GM19455 (cell line): ENCODE results near the gene DPT.

Experiments used
- ATAC-seq: cut with Tn5 transposase; IDR thresholded peaks from one replicate; pipeline ENCODE4 v1.9.1; 2021; ENCODE audit not compliant: unreplicated experiment

The DPT gene

DNA sequence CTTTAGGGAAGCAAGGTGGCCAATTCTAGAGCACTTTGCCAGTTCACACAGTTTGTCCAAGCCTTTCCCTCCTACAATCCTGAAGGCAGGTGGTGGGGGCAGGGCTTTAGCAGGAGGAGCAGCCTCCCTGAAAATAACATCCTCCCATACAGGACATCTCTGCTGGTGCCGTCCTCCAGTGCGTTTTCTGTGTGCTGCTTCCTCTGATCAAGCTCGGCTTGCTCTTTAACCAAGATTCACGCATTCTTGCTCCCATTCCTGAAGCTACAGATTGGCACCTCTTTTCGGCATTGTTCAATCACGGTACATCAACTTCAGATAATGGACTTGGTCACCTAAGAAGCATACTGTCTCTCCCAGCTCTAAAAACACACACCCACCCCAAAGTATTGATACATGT lies 7.5 kb upstream of the DPT start:
- ATAC-seq, result no peak

DNA sequence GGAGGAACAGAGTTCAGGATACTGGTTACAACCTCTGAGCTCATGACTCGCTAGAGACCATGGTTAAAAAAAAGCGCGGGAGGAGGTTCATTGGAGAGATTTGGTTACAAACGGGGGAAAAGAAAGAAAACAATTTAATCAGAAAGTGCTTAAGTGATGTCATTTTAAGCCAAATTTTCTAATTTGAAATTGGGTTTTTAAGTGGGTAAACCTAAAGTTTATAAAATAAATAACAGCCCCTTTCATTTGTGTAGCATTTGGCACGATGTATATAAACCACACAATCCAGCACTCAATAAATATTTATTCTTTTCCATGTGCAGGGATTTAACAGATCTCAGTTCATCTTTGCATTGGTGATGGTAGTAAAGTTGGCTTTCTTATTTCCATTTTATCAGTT lies 7.0 kb upstream of the DPT start:
- ATAC-seq, result no peak

DNA sequence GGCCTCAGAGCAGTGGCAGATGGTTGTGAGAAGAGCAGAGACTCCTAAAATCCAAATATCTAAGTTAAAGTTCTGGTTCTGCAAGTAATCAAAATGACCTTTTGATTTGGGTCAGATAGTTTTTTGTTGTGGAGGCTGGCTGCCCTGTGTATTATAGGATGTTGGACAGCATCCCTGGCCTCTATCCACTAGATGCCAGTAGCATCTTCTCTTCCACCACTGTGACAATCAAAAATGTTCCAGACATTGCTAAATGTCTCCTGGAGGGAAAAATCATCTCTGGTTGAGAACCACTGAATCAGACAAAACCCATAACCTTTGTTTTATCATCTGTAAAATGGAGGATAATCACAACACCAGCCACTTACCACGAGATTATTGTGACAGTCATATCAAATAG lies 5.9 kb upstream of the DPT start:
- ATAC-seq, result no peak

DNA sequence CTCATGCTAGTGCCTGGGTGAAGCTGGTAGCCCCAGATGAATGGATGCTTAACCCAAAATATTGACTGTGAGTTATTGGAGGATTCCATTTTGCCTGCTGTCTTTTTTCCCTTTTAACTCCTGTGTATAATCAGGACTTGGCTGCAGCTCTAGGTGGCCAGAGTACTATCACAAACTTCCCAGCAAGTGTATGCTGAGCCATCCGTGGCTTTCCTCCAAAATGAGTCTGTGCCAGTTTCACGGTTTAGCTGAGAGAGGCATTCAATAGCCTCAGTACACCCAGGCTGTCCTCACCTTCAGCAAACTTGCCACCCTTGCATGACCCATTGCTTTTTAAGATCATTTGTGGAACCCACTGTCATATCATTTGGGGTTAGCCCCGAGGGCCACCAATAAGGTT lies 5.3 kb upstream of the DPT start:
- no peak for ATAC-seq

DNA sequence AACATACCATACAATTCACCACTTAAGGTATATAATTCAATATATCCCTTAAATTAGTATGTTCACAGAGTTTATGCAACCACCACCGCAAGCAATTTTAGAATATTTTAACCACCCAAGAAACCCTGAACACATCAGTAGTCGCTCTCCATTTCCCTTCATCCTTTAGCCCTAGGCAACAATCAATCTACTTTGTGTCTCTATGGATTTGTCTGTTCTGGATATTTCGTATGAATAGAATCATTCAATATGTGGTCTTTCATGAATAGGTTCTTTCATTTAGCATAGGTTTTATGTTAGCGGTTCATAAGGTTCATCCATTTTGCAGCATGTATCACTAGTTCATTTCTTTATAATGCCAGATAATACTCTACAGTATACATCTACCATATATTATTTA lies 4.2 kb upstream of the DPT start:
- ATAC-seq, result no peak

DNA sequence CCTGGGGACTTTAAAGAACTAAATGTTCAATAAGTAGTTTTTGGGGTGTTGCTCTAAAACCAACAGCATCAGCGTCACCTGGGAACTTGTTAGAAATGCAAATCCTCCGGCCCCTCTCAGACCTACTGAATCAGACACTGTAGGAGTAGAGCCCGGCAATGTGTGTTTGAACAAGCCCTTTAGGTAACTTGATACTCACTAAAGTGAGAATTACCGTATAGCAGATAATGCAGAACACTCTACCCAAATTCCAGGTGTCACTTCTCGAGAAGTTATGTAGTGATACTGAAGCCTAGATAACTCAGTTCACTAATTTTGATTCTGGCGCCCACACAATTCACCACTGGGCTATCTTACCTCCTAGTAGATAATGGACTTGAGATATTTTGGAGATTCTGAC lies 3.7 kb upstream of the DPT start:
- ATAC-seq, result no peak

DNA sequence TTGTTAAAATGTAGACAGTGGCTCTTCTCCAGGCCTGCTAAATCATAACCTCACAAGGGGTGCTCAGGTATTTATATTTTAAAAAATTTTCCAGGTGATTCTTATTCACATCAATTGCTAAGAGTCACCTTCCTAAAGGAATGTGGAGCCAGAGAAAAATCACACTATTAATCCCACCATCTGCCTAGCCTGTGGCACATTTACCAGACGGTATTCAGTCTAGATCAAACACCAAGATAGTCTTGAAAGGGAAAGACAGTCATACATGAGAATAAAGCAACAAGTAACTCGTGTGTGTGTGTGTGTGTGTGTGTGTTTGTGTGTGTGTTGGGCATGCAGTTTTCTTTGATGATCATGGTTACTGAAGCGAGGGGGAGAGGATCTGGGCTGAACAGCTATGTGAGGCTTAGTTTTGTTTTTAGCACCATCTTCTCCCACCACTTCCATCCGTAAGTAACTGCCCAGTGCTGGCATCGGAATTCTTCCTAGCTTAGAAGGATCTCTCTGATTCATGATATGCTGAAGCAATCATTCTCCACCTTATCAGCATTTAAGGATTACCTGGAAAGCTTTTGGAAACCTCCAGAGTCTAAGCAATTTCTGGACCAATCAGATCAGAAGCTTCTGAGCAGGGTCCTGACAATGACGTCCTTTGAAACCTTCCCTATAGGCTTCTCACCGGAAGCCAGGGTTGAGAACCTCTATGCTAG lies 2.4 kb upstream of the DPT start:
- ATAC-seq, result no peak

DNA sequence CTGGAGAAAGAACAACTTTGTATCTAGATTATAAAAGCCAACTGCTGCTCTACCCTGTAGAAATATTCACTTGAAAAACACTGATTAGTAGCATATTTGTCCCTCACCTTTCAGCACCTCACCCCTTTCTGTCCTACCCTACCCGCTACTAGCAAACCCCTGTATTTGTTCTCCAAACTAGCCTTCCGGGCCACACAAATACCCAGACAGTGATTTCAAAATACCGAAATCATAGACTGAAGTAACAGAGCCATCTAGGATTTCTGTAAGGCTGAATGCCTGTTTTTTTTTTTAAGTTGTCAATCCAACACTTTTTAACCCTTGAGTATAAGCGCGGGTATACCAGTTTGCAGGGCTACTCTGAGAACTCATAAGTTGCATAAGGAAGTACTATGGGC lies 398 bp upstream of the DPT start:
- no peak for ATAC-seq

DNA sequence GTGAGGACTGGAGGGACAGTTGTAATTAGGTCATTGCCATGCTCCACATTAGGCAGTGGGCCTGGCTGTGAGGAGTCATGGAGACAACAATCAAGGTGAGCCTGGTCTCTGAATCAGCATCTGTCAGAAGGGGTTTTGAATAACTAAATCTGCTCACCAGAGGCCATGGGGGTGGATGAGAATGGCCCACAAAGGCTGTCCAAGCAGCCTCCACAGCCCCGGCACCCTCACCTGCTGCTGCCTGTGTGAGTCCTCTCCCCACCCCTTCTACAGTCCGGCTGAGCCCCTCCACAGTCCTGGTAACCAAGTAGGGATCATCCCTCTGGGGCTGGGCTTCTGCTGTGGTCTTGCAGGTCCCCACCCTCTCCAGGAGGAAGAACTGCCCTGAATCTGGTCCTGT lies 2.3 kb downstream of the DPT start:
- no peak for ATAC-seq

DNA sequence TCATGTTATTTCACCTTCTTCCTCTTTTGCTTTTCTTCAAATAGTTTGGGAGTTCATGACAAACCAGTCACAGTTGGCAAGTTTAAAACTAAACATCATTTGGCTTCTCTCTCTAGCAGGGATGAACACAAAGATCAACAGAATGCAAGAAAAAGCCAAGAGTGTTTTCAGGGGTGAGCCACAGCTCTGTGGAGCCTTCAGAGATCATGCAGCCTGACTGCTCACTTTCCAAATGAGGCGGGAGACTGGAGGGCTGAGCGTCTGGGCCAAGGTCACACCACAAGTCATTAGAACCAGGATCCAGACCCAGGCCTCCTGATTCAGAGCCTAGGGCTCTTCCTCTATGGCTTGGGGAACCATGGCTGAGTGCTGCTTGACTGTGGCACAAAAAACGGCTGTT lies 2.7 kb downstream of the DPT start:
- no peak for ATAC-seq

DNA sequence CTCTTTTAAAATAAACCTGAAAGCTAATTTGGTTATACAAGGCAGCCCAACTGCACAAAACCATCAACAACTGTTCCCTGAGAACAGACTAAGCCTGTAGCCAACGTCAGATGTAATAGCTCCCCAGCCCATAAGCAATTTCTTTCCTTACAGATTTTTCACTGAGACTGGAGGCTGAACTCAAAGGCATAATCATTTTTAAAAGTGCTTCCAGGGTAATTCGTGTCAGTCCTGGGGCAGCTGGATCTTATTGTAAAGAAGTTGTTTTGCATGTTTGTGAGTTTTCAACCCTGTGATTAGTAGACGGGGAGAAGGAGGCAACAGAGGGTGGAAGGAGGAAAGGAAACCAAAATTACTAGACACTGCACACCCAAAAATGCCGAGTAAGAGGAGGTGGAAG lies 3.2 kb downstream of the DPT start:
- ATAC-seq, result no peak

DNA sequence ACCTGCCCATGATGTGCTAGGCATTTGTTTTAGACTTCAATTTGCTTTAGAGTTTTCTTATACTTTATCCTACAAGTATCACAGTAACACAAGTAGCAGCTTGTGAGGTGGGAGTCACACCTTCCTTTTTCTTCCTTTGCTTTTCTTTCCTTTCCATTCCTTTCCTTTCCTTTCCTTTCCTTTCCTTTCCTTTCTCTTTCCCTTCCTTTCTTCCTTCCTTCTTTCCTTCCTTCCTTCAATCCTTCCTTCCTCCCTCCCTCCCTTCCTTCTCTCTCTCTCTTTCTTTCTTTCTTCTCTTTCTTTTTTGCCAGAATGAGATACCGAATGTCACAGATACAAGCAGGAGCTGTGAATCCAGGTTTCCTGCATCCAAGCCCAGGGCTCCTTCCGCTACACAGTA lies 3.9 kb downstream of the DPT start:
- no peak for ATAC-seq

DNA sequence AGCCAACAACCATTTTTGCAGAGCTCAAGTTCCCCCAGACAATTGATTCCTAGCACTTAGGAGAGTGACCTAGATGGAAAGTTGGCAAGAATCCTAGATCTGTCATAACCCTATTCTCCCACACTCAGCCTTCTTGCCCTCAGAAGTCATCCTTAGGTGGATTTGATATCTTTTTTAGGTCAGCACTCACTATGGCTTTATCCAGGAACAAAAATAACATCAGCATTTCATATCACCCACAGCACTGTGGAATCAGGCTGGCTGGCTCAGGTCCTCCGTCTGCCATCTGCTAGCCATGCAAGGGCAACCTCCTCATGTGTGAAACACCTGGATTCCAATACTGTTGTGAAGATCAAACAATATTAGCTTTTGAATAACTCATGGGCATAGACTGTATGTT lies 6.0 kb downstream of the DPT start:
- no peak for ATAC-seq

DNA sequence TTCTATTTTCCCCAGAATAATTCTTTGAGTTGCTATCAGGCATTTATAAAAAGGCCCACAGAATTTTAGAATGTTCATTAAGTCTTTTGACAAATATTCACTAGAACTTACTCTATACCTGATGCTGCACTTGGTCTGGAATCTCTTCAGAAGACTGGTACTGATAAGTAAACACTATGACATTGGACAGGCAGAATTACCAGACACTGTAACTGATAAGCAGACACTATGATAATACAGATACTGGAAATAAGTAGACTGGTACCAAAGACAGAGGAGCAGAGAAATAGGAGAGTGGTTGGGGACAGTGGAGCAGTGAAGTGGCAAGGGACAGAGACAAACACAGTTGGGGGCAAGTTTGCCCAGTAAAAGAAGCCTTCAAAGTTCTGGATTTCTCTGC lies 8.2 kb downstream of the DPT start:
- ATAC-seq, result no peak

DNA sequence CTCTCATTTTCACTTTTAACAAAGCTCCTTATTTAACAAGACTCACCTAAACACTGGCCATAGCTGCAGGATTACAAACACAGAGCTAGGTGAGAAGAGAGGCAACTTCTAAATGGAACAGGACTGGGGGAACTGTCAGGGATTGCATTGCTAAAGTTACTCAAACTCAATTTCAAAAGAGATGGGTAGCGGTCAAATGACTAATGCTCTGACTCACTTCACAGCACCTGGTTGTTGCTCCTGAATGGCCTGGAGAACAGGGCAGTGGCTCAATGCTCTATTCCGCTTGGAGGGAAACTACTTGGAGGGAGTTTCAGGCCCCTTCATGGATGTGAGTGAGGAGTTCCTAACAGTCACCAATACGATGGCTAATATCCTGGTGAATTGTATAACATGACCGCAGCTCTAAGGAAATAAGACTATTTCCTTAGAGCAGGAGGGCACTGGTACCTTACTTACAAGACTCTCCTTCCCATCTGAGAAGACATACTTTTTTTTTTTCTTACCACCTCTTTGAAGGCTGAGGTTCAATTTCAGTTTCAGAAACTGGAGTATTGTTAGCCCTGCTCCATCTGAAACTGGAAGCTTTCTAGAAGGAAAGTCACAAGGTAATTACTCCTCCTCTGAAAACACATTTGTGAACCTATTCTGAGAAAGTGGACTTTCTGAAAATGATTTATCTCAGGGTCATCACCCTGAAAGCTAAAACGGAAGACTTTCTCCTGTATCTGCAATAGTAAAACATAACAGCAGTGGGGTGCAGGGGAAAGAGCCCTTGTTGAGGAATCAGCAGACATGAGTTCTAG lies 9.5 kb downstream of the DPT start:
- ATAC-seq, result peak; percentile 79

DNA sequence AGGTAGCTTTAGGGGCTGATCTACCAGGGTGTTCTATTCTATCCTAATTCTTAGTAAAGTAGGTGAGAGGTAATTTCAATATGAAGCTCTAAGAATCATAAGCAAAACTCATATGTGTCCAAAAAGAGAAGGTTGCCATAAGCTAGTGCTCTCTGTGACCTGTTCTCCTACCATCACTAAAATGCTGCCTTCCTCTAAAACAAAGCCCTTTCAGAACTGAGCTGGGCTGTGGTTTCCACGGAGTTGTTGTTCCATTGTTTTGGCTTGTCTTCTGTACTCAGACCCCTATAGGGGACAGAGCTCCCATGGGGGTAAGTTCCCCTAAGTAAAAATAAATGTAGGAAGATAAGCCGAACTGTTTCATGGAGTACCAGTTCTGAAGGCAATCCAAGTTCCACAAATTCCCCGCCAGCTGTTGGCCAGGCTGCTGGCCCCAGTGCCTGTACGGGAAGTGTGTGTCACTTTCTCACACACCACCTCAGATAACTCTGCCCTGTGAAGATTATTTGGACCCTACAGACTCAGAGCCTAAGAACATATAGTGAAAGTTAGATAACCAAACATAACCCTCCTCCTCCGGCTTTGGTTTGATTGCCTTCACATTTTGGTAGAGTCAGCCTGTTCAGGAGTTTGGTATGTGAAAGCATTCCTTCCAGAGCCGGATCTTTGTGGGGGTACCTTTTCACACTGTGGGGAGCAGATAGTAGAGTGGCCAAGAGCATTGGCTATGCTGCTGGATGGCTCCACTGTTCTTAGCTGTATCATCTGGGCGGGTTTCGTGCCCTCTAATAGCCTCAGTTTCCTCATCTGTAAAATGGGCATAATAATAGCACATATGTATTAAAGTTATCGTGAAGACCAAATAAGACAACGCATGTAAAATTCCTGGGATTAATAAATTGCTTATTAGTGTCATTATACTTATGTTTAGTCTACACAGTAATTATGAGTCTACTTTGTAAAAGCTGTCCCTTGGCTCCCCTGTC lies 10.8 kb downstream of the DPT start:
- ATAC-seq, result no peak

DNA sequence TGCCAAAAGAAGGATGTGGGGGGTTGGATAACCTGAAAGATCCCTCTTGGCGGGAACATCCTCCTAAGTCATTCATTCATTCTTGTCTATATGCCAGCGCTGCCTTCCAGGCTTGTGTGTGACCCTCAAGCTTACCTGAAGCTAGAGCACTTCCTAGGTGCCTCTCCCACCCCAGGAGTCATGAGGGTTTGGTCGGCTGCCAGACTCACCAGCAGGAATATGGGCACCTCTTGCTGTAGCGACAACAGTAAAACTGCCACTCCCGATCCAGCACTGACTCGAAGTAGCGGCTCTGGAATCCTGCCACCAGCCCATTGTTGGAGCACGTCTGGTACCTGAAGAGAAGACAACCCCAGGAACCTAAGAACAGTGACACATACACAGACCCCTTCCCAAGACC lies 15.0 kb downstream of the DPT start:
- no peak for ATAC-seq

DNA sequence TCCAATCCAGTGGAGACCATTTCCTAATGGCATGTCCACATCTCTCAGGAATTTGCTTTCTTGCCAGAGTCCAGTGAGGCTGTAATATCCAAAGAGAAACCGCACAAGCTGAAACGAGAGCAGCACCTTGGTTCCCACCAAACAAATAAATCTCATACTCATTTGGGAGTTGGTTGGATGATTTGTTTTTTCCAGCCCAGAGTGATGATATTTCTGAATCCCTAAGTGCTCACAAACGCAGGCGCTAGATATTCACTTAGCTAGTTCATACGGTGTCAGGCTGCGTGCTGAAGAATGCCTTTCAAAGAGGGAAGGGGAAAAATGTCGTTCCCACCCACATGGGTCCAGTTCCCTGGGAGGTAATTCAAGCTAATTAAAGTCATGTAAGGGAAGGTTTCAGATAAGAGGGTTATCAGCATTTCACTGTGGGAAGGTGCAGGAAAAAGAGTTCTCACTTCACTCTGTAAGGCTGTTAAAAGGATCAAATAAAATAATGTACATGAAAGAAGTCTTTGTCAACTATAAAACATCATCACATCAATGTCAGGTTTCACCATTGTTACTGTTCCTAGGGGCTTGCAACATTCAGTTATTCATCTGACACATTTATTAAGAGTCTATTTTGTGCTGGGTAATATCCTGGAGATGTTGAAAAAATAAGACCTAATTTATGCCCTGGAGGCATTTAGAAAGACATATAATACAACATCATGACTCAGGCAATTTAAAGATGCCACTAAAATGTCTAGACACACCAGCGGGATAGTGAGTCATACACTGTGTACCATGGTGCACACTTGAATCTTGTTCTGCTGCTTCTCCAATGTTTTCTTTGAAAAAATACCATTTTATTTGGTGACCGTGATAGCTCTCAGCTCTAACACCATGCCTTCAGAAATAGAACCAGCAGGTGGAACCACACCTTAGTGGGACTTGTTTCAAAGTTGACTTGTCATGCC lies 19.3 kb downstream of the DPT start:
- ATAC-seq, result no peak

DNA sequence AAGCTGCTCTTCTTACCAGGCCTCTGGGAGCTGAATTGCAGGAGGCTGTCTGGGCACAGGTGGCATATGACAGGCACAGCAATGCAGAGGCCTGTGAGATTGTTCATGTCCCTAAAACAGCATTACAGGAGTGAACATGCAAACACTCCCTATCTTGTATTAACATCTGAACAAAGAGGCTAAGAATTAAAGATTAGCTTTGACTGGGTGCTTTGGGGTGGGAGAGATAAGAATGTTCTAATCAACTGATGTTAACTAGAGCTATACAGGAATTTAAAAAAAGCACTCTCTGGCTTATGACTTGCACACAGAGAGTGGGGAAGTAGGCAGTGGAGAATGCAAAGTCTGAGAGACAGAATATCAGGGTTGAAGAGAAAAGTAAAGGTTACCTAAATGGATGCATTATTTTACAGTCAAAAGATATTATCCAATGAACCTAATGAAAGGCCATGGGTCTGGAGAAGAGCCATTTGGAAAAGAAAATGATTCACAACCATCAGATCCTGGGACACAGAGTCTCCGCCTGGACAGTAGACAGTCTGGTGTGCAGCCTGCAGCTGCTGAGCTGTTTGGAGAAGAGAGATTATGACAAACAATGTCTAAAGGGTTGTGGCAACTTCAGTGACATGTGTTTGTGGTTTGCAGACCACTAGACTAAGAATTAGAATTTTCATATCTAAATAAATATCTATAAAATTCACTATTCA lies 20.2 kb downstream of the DPT start:
- ATAC-seq, result no peak
